A549 (cell line): ENCODE results near the gene CDH4. TPM values are rescaled to one million over a fixed set of nuclear protein-coding genes. Genes with fewer than 3 reads are reported as not detected.

Experiments
- ATAC-seq, 2 experiments: fragments of 200-7000 bp in 1 of 2; fragments of >200 bp in 1 of 2; cut with Nextera tagmentation in 1 of 2; cut with Tn5 transposase in 1 of 2; 3 replicates each; pipeline versions ENCODE4 v1.8.0 to v1.9.1; 2018 to 2020; ENCODE audit warnings: mild to moderate bottlenecking in 1 of 2, moderate library complexity in 1 of 2
- CTCF ChIA-PET: fragments of 300-600 bp; sonication (Branson Sonifier 250); formaldehyde crosslinking; extraction: SDS; loops from one replicate; lab custom pipeline; 2021; ENCODE audit warnings: antibody characterized with exemption, inconsistent platforms; lab: Yijun Ruan, JAX
- POLR2A ChIA-PET: fragments of 350-600 bp; formaldehyde crosslinking; extraction: SDS; loops from one replicate; lab custom pipeline; 2021; ENCODE audit warnings: antibody characterized with exemption, inconsistent platforms; lab: Yijun Ruan, JAX
- DNase-seq, 2 experiments: peaks; one replicate each; pipeline versions ENCODE4 v3.0.0 to v3.0.0-alpha.2; 2011 to 2016; ENCODE audit warnings: low read depth in 1 of 2, low spot score in 1 of 2
- FAIRE-seq: peaks from 2 replicates; lab custom pipeline; 2011; peaks lifted over from hg19 to GRCh38; lab: Jason Lieb, UNC
- H3K27ac ChIP-seq, 2 experiments: fragments of >200 bp; sonication (Bioruptor Twin); formaldehyde crosslinking; 3 replicates each; pipeline ENCODE4 v1.5.1; 2016 to 2017
- H3K4me1 ChIP-seq: fragments of >200 bp; sonication (Bioruptor Twin); formaldehyde crosslinking; 3 replicates; pipeline ENCODE4 v1.6.1; 2016
- H3K4me2 ChIP-seq: fragments of >200 bp; sonication (Bioruptor Twin); formaldehyde crosslinking; 3 replicates; pipeline ENCODE4 v1.6.1; 2016
- H3K4me3 ChIP-seq: fragments of >200 bp; sonication (Bioruptor Twin); formaldehyde crosslinking; 3 replicates; pipeline ENCODE4 v1.5.1; 2016
- H3K9me3 ChIP-seq: fragments of >200 bp; sonication (Bioruptor Twin); formaldehyde crosslinking; 3 replicates; pipeline ENCODE4 v1.6.1; 2016
- BCL3 ChIP-seq: fragments of >200 bp; sonication (Bioruptor Twin); formaldehyde crosslinking; IDR thresholded peaks from 3 replicates; pipeline ENCODE4 v1.6.1; 2016
- CHD4 ChIP-seq: fragments of 200-600 bp; sonication (generic); IDR thresholded peaks from 2 replicates; pipeline ENCODE4 v1.6.1; 2016; ENCODE audit warnings: antibody characterized with exemption, mild to moderate bottlenecking, borderline replicate concordance
- ELK1 ChIP-seq: fragments of 150-350 bp; IDR thresholded peaks from 2 replicates; pipeline ENCODE4 v1.6.1; 2014; ENCODE audit warnings: low read depth, mild to moderate bottlenecking, low read length
- EP300 ChIP-seq, 2 experiments: fragments of >200 bp; sonication (Bioruptor Twin); formaldehyde crosslinking; IDR thresholded peaks; 2 replicates in 1 of 2; 3 replicates in 1 of 2; pipeline ENCODE4 v1.6.1; 2016 to 2017
- FOSB ChIP-seq: fragments of 250-450 bp; sonication (Bioruptor Pico); IDR thresholded peaks from 2 replicates; pipeline ENCODE4 v1.5.0; 2020; ENCODE audit warnings: mild to moderate bottlenecking, moderate library complexity
- FOXS1 ChIP-seq: fragments of 250-450 bp; sonication (Bioruptor Pico); IDR thresholded peaks from 2 replicates; pipeline ENCODE4 v1.5.0; 2020; ENCODE audit warnings: mild to moderate bottlenecking, moderate library complexity
- HES2 ChIP-seq: fragments of >200 bp; sonication (Bioruptor Twin); formaldehyde crosslinking; IDR thresholded peaks from 2 replicates; pipeline ENCODE4 v1.6.1; 2016
- HEYL ChIP-seq: fragments of 250-450 bp; sonication (Bioruptor Pico); IDR thresholded peaks from 2 replicates; pipeline ENCODE4 v1.8.0; 2021; ENCODE audit warnings: mild to moderate bottlenecking, moderate library complexity
- HOXB13 ChIP-seq: fragments of 250-450 bp; sonication (Bioruptor Pico); IDR thresholded peaks from 2 replicates; pipeline ENCODE4 v1.5.0; 2020; ENCODE audit warnings: low read depth, mild to moderate bottlenecking, moderate library complexity
- HOXB5 ChIP-seq: fragments of 250-450 bp; sonication (Bioruptor Pico); IDR thresholded peaks from 2 replicates; pipeline ENCODE4 v1.5.0; 2020; ENCODE audit warnings: mild to moderate bottlenecking, moderate library complexity
- JUN ChIP-seq, 2 experiments: fragments of >200 bp; sonication (Bioruptor Twin); formaldehyde crosslinking; IDR thresholded peaks; 2 replicates in 1 of 2; 3 replicates in 1 of 2; pipeline ENCODE4 v1.6.1; 2016 to 2017
- JUNB ChIP-seq: fragments of >200 bp; sonication (Bioruptor Twin); formaldehyde crosslinking; IDR thresholded peaks from 2 replicates; pipeline ENCODE4 v1.6.1; 2016
- MAFK ChIP-seq: fragments of 450-650 bp; IDR thresholded peaks from 2 replicates; pipeline ENCODE4 v1.6.1; 2014; ENCODE audit not compliant: partially characterized antibody
- MAZ ChIP-seq: fragments of 150-350 bp; IDR thresholded peaks from 2 replicates; pipeline ENCODE4 v1.6.1; 2014; ENCODE audit warnings: antibody characterized with exemption, low read depth, low read length, borderline replicate concordance
- MYC ChIP-seq: IDR thresholded peaks from 2 replicates; pipeline ENCODE4 v1.6.1; 2012; ENCODE audit warnings: mild to moderate bottlenecking, inconsistent platforms, low read length, improper control_type of control experiment, borderline replicate concordance
- PBX3 ChIP-seq: IDR thresholded peaks from 2 replicates; pipeline ENCODE4 v1.6.1; 2012
- POLR2AphosphoS2 ChIP-seq: conservative IDR thresholded peaks from 2 replicates; pipeline ENCODE4 v1.6.1; 2012; ENCODE audit warnings: low read length, improper control_type of control experiment, inconsistent platforms
- RARB ChIP-seq: fragments of 250-450 bp; sonication (Bioruptor Pico); IDR thresholded peaks from 2 replicates; pipeline ENCODE4 v1.8.0; 2021; ENCODE audit warnings: mild to moderate bottlenecking, moderate library complexity
- RCOR1 ChIP-seq: fragments of 150-350 bp; IDR thresholded peaks from 2 replicates; pipeline ENCODE4 v1.6.1; 2014; ENCODE audit warnings: antibody characterized with exemption, low read length, low read depth
- SREBF2 ChIP-seq: fragments of 450-650 bp; IDR thresholded peaks from 2 replicates; pipeline ENCODE4 v1.6.1; 2014; ENCODE audit warnings: mild to moderate bottlenecking, moderate library complexity
- ZSCAN20 ChIP-seq: fragments of 250-450 bp; sonication (Bioruptor Pico); IDR thresholded peaks from 2 replicates; pipeline ENCODE4 v1.8.0; 2022; ENCODE audit warnings: mild to moderate bottlenecking, moderate library complexity
- WGBS: methylation state at CpG from one replicate; pipeline ENCODE4 v1.1.6; 2017; ENCODE audit errors: missing lambda C conversion rate; 5-methylcytosine and 5-hydroxymethylcytosine counted together
- polyA plus RNA-seq, 4 experiments: library from polyadenylated mRNA; depleted of rRNA in 3 of 4; stranded (reverse); fragments of >200 nt; fragmentation: RNase III in 1 of 4; extraction: RNeasy Plus Mini Kit Qiagen cat#74134 plus additional on column Dnase treatment in 1 of 4; gene quantifications; 2 replicates in 3 of 4; 3 replicates in 1 of 4; pipeline ENCODE4 v1.2.3, GENCODE V29; 2011 to 2017

The CDH4 gene
- polyA plus RNA-seq, 2 of the 4 experiments (the other 2 are of a cell fraction) = 3.4 to 10.3 TPM

- FAIRE-seq = no peak
- Histone ChIP-seq H3K27ac (no peak overlapping the region), H3K4me2 (no peak overlapping the region), H3K9me3 (no peaks in the 10 kb centered on the region), H3K4me1 (no peaks in the 10 kb centered on the region), H3K4me3 (no peak overlapping the region)
- no peak for ATAC-seq
- CTCF ChIA-PET = no interaction called here
- POLR2A ChIA-PET = no interaction called here
- DNase-seq = no peak
- WGBS = 83% methylated on average over 9 of the region's 14 CpGs
- no peak for TF ChIP-seq POLR2AphosphoS2
- TF ChIP-seq PBX3 = no peak
- no peak for TF ChIP-seq ELK1
- no peak for TF ChIP-seq HEYL (CRISPR knock-in tag)
- TF ChIP-seq CHD4 = no peak
- TF ChIP-seq EP300 (IDR thresholded peaks at IDR 0.05) = no peak
- no peak for TF ChIP-seq JUNB
- no peak for TF ChIP-seq HOXB5
- TF ChIP-seq FOSB (CRISPR knock-in tag) = no peak
Measured at GRCh38 chr20:61581825-61582188, 329.7 kb downstream of the CDH4 start.

GRCh38 chr20:61582196-61582923 lies 330.3 kb downstream of the CDH4 start:
- Histone ChIP-seq H3K4me2 (no peak overlapping the region), H3K4me3 (no peak overlapping the region), H3K4me1 (no peaks in the 10 kb centered on the region), H3K9me3 (no peaks in the 10 kb centered on the region), H3K27ac (no peak overlapping the region)
- ATAC-seq = no peak
- CTCF ChIA-PET = no interaction called here
- FAIRE-seq = no peak
- POLR2A ChIA-PET = no interaction called here
- WGBS = 77% methylated on average over 15 of the region's 15 CpGs
- no peak for TF ChIP-seq BCL3
- TF ChIP-seq PBX3 = no peak
- no peak for TF ChIP-seq ELK1
- TF ChIP-seq MYC = no peak
- no peak for TF ChIP-seq HES2
- TF ChIP-seq ZSCAN20 (CRISPR knock-in tag) = no peak
- no peak for TF ChIP-seq HOXB13 (CRISPR knock-in tag)
- no peak for TF ChIP-seq MAFK
- TF ChIP-seq SREBF2 = no peak
- no peak for TF ChIP-seq MAZ
- no peak for TF ChIP-seq RARB (CRISPR knock-in tag)
- TF ChIP-seq JUN (IDR thresholded peaks at IDR 0.05) = no peak
- no peak for TF ChIP-seq HEYL (CRISPR knock-in tag)
- no peak for TF ChIP-seq RCOR1
- no peak for TF ChIP-seq FOXS1 (CRISPR knock-in tag)
- DNase-seq = no peak
